Stimulated activated CD4-positive, alpha-beta T cell treated with anti-CD3 and anti-CD28 coated beads, Interleukin-2, amount 100 ng/mL, for 48 hours (primary cell): ENCODE measurements around the gene CST9L.

Experiments used
- DNase-seq, 2 donors: peaks; one replicate each; pipeline ENCODE4 v3.0.0-alpha.2; 2020

CST9L gene

DNA sequence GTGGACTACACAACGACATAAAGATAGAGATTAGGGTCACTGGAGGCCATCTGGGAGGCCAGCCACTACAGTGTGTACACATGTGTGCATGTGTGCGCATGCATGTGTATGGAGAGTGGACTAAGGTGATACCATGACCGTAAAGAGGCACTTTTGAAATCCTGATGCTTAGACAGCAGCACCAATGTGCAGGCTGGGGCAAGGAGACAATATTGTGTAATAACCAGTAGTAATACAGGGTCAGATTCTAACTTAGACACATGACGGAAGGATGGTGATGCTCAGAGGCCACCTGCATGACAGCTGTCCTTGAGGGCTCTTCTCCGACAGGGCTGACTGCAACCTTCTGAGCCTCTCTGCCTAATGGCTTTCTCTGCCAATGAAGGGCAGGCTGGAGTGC, 25.5 kb downstream of the CST9L start:
- DNase-seq: no peak

DNA sequence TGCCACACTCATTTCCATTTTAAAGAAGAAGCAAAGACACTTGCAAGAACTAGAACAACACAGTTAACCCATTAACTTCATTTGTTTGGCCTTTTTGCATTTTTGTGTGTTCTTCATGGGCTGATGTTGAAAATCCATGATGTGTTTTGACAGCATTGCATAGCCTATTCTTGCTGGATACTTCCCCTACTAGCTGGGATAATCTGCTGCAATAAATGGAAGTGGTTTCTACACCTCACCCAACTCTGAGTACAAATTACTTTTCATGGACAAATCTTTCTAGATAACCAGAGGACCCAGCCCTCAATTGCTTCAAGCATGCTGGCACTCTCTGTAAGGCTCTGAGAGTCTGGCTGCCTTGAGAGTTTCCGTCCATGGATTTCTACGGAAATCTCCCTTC, 26.5 kb downstream of the CST9L start:
- DNase-seq: no peak

DNA sequence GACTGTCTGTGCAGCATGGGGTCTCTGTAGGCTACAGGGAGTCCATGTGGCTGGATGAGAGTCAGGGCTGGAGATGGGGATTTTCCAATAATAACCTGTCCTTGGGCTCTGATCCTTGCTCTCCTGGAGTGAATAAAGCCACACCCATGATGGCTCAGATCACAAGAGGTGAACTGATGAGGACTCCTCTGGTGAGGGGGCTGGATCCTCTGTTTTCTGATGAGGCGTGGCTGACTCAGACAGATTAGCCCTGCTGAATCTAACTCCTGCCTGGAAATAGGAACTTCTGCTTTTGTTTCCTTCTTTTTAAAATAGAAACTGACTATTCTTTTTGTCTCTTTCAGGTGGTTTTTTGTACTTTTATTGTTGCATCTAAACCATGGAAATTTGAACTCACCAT, 27.0 kb downstream of the CST9L start:
- no peak for DNase-seq

DNA sequence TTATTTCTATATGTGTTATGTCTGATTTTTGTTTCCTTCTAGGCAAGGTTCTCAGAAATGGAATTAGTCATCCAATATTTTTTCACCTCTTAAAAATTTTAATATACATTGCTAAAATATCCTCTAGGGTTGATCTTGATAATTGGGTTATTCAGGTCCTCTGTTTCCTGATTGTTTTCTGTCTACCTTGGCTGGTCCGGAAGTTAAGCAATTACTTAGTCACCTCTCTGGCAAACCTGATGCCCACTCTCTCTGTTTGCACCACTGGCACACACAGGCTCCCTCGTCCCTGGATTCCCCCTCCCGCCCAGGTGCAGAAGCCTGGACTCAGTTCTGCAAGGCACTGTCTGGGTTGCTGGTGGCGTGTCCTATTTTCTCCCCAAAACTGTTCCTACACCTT, 27.7 kb downstream of the CST9L start:
- no peak for DNase-seq

DNA sequence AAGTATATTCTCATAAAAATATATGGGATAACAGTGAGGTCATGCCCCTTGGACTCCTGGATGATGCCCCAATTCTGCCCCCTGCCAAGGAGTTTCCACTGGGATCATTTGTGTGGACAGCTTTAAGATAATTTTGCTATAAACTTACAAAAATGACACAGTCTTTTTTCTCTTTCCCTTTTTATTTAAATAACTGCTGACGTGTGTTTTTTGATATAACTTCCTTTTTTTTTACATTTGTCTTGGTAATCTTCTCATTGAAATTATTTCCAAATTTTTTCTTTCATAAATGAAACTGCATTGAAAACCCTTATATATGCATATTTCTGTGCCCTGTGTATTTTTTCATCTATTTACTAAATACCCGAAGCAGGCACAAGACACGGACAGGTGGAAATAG, 31.3 kb downstream of the CST9L start:
- no peak for DNase-seq

DNA sequence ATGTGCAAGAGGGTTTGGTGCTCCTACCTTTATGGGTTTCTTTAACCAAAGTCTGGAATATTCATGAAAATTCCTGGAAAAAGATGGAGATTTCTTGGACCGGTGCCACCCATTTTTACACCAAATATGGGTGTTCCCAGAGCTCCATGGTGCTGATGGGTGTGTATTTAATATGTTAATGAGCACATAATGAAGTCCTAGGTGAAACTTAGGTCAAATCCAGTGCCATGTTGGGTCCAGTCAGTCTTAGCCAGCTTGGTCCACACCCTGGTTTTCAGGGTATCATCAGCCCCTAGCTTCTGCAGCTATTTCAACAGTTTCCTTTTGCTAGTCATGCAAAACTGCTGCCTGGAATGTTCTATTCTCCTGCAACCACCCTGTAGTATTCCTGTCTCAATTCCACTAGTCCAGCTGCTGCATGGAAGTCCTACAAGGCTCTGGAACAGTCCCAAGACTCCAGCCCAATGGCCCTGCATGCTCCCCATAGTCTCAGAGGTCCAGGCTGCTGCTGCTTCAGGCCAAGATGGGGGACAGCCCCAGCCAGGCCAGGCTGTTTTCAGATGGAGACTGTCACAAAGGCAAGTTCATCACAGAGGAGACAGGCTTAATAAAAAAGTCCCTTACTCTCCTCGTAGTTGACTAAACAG, 31.8 kb downstream of the CST9L start:
- DNase-seq: no peak

DNA sequence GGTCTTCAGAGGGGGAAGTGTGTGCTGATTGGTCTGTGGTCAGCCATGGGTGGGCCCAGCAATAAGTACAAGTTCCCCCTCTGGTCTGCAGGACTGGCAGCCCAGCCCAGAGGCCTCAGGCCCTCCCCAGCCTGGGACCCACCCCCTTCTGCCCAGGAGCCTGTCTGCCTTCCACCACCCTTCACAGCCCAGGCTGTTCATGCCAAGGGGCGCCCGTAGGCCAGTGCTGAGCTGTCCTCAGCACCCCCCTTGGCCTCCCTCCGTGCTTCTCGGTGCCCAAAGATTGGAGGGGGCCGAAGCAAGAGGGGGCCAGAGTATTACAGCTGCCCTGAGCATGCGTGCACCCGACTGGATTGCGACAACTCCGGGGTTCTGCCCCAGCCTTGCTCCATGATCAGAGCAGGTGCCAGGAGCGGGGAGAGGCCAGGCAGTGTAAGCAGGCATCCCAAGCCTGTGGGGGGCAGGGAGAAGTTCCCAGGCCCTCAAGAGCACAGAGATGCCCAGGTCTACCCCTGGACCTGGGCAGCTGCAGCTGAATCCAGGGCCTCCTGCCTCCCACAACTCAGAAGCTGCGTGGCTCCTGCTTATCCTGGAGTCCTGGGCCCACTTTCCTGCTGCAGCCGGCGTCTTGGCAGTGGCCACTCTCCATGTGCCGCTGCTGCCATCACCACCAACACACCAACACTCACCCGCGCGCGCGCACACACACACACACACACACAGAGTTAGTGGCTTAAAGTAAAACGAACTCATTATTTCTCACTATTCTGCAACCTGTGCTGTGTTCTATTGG, 33.3 kb downstream of the CST9L start:
- no peak for DNase-seq

DNA sequence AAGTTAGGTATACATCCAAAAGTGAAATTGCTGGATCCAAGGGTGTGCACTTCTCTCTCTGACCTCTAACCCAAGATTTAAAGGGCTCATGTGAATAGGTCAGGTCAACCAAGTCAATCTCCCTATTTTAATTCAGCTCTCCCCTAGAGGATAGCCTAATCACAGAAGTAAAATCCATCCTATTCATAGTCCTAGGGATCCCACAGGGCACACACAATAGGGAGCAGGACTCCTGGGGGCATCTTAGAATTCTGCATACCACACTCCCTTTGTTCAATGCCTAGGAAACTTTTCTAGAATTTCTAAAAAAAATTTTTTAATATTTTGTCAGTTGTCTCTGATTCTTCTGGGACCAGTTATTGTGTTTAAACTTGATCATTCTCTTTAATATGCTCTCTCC, 35.1 kb downstream of the CST9L start:
- DNase-seq: no peak

DNA sequence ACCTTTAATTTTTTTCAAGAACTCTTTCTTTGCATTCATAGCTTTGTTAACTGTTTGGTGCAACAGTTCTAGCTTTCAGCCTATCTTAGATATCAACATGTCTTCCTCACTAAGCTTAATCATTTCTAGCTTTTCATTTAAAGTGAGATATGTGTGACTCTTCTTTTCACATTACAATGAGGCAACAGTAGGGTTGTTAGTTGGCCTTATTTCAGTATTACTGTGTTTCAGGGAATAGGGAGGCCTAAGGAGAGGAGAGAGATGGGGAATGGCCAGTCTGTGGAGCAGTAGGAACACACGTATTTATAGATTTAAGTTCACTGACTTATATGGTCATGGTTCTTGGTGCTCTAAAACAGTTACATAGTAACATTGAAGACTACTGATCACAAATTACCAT, 35.8 kb downstream of the CST9L start:
- DNase-seq: no peak

DNA sequence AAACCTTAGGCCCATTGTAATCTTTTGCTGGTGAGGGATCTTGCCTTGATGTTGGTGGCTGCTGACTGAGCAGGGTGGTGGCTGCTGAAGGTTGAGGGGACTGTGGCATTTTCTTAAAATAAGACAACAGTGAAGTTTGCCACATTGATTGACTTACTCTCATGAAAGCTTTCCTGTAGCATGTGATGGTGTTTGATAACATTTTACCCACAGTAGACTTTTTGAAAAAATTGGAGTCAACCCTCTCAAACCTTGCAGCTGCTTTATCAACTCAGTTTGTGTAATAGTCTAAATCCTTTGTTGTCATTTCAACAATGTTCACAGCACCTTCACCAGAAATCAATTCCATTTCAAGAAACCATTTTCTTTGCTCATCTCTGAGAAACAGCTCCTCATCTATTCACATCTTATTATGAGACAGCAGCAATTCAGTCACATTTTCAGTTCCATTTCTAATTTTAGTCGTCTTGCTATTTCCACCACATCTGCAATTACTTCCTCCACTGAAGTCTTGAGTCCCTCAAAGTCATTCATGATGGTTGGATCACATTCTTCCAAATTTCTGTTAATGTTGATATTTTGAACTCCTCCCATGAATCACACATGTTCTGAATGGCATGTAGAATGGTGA, 37.2 kb downstream of the CST9L start:
- DNase-seq: no peak

DNA sequence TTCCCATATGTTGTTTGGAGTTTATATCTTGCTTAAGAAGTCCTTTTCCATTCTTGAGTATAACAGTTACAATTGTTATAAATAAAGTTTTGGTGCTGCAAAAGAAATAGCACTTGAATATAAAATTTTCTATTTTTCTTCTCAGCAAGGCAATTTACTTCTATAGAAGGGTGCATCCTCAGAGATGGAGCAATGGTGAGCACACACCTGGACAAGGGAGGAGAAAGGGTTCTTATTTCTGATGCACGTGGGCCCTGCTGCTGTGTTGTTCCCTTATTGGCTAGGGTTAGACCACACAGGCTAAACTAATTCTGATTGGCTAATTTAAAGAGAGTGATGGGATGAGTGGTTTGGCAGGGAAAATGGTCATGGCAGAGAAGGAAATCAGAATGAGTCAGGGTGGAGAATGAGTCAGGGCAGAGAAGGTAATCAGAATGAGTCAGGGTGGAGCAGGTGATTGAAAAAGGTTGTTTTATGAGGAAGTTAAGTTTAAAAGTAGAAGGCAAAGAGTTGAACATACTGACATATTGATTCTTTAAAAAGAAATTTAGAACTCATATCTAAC, 39.3 kb downstream of the CST9L start:
- DNase-seq: no peak

DNA sequence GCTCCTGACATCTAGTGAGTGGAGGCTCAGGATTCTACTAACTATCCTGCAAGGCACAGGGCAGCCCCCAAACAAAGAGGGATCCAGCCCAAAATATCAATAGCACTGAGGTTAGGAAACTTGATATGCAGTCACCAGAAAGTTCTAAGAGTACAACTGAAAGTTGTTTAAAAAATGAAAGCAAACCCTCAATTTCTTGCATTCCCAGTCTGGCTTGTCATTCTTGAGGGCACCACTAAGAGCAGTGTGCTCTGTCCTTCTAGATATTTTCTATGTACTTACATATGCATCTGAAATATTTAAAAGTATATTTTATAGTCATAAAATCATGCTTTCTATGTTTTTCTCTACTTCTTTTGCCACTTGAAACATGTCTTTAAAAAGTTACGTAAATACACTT, 41.4 kb downstream of the CST9L start:
- no peak for DNase-seq

DNA sequence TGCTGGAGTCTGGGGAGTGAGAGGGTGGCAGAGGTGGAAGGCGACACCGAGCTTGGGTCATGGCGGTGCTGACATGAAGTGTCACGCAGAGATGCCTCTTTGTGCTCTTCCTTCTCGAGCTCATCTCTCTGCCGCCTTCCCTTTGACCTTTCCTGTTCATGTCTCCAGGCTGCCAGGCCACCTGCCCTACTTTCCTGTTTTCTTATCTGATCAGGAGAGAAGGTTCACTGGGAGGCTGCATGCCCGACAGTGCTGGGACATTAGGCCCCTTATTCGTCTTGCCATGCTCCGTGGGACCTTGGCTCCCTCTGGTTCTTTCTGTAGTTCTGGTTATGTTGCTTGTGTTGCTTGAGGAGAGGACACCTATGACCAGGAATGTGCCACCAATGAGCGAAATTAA, 44.1 kb downstream of the CST9L start:
- DNase-seq: no peak

DNA sequence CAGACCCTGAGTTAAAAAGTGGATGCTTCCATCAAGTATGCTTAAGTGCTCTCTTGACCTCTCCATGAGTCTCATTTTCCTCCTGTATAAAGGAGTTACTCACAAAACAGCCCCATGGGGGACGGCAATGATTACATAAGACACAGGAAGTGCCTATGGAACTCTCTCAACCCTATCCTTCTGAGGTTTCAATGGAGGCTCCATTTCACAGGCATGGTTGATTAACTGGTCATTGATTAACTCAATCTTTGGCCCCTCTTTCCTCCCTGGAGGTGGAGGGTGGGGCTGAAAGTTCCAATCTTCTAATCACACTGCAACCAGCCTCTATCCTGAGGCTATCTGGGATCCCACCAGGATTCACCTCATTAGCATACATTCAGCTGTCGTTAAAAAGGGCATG, 48.1 kb downstream of the CST9L start:
- no peak for DNase-seq

DNA sequence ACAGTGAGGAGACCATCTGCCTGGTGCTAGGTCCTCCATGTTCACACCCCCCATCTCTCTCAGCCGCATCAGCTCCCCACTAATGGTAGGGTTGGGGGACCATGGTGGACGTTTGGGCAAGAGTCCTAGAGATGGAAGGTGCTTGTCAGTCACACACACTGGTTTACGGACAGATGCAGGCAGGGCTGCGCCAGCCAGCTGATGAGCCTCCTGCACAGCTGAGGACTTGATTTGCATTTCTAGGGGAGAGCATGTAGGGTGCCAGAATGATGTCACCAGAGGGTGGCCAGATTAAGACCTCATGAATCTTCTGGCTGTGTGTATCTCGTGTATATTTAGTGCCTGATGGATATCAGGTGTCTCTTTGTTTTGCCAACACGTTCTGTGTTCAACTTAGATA, 48.7 kb downstream of the CST9L start:
- no peak for DNase-seq

DNA sequence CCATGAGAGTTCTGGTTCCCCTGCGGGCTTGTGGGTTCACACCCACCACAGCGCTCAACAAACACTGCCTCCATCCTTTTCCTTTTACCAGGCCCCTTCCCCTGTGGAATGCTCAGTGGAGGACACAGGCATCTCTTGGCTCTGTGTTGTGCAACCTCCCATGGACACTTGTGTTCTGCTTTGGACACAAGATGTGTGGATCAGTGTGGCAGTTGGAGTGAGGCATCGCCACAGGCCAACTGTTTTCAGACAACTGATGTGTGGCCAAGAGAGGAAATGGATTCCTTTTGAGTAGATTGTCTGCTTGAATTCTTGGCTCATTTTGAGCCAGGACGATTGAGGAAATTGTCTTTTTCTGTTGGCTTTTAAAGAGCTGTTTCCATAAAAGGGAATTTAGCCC, 50.6 kb downstream of the CST9L start:
- no peak for DNase-seq

DNA sequence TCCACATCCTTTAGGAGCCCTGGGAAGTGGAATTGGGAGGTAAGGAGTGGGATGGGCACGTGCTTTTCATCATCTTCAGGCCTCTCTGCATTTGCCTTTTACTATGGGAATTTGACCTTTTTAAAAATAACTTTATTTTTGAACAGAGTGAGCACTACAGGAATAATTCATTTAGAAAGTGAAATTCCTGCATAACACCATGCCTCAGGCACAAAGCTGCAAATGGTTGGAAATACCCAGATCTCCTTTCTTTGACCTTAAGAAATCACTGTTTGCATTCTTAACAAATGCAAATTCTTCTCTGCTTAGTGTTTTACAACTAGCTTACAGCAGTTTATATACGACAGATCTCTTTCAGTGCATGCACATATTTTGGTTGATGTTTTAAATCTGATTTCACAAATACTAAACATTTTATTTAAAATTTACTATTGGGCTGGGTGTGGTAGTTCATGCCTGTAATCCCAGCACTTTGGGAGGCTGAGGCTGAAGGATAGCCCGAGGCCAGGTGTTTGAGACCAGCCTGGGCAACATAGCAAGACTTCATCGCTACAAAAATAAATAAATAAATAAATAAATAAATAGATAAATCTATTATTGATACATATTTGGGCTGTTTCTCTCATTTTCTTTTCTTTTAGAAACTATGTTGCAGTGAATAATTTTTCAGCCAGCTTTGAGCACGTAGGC, 52.9 kb downstream of the CST9L start:
- DNase-seq: no peak

DNA sequence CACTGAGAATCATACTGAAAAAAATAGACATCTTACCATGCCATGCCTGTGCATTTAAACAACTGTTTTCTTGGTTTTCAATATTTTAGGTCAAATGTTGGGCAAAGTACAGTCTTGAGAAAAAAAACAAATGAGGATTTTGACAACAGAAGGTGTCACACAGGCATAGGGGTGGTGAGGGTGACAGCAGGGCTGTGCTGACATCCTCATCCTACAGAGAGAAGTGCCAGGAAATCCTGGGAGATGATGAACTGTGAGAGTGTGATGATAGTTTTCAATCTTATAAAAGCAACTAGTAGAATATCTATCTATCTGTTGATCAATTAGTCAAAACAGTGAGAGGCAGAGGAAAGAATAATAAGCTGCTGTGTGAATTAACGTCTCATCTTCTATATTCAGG, 53.4 kb downstream of the CST9L start:
- no peak for DNase-seq
